Measurements from ENCODE around the gene KRTAP10-12. TPM values are rescaled to one million over a fixed set of nuclear protein-coding genes. Genes with fewer than 3 reads are reported as not detected.
"Not testable (repeated sequence)": the region's sequence is repeated elsewhere in the genome, so short reads cannot be mapped to it uniquely, and the experiment has no call there.

The KRTAP10-12 gene
- total RNA-seq, 2 experiments from 2014 or later, result not detected

DNA sequence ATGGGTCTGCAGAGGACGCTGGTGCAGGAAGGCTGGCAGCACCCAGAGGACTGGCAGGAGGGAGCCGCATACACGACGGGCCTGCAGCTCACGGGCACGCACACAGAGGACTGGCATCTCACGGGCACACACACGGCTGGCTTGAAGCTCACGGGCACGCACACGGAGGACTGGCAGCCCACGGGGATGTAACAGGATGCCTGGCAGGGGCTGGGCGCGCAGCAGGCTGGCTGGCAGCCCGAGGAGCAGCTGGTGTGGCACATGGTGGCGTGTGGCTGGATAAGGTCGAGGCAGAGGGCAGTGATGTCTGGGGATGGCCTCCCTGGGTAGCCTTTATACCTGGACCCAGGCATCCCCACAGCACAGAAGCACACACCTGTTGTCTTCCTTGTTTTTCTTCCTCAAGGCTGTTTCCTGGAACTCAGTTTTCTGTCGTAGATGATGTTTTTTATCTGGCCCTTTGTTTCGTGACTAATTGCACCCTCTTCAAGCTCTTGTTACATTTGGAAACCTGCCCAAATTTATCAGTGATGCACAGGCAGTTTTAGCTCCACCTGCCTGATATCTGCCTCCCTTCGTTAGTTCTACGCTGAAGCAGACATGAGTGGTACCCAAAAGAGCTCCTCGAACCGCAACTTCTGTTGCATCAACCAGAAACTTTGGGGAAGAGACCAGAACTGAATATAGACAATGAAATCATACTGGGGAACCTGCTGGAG is 15.0 kb upstream of the KRTAP10-12 start, which contains the start of gene KRTAP12-1:
Gene KRTAP12-1, minus strand, starts transcription at position 303 of the 719 bp plus-strand sequence. Its CDS starts 40 bp downstream, at position 263.
- no peak within 1 kb of the TSS for H3K4me3 Mint-ChIP-seq
- peaks cover 10% of the 10 kb centered on the region for H3K27me3 Mint-ChIP-seq (ENCODE audit: low read depth)
- no peaks in the 10 kb centered on the region for H3K9me3 Mint-ChIP-seq
- CTCF ChIA-PET, result interaction anchor here (1.0 kb wide), 1 partner anchor 108 kb away, joined by 3 read pairs; no protein-coding TSS in a partner anchor
- DNase-seq, result no peak
- no peaks in the 10 kb centered on the region for H3K36me3 Mint-ChIP-seq (ENCODE audit: low read depth)
- no peak within 1 kb of the TSS for H3K27ac Mint-ChIP-seq
- H3K4me1 Mint-ChIP-seq (ENCODE audit: low read depth), result peaks cover 6% of the 10 kb centered on the region
- intact Hi-C loops (cut with micrococcal nuclease), result no loop called here

DNA sequence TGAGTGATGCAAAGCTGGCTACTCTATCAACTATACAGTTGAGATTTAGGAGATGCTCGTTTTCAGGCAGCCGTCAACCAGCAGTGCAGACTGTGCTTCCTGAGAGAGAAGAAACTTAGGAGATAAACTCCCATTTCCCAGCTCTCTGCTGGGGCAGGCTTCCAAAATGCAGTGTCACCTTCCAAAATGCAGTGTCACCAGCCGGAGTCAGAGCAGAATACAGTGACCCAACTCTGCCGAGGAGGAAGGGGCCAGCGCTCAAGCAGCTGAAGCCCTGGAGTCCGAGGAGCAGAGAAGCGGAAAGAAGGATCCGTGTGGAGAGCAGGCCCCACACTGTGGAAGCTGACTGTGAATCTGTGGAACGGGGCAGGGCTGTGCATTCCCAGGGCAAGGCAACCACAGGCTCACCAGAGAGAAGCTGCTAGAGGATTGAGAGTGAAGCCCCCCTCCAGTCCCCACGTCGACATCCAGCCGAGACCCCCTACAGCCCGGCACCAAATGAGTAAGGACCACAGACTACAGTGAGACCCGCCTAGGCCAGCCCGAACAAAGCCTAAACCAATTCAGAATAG is 14.3 kb upstream of the KRTAP10-12 start:
- DNase-seq, result no peak
- intact Hi-C loops (cut with micrococcal nuclease), result no loop called here
- Mint-ChIP-seq H3K4me1 (ENCODE audit: low read depth) (peaks cover 6% of the 10 kb centered on the region), H3K27ac (no peak overlapping the region), H3K4me3 (no peak overlapping the region), H3K27me3 (ENCODE audit: low read depth) (peaks cover 10% of the 10 kb centered on the region), H3K36me3 (ENCODE audit: low read depth) (no peaks in the 10 kb centered on the region), H3K9me3 (no peaks in the 10 kb centered on the region)
- CTCF ChIA-PET, result interaction anchor here (0.7 to 1.0 kb wide), 2 partner anchors 61 to 108 kb away, joined by 3 read pairs; no protein-coding TSS in a partner anchor

DNA sequence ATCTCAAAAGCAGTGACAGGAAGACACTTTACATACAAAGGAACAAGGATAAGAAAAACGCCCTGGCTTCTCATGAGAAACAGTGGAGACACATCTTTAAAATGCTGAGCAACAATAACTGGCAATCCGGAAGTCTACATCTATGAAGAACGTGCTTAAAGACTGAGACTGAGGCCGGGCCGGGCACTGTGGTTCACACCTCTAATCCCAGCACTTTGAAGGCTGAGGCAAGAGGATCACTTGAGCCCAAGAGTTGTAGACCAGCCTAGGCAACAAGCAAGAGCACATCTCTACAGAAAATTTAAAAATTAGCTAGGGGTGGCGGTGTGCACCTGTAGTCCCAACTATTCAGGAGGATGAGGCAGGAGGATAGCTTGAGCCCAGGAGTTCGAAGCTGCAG is 12.9 kb upstream of the KRTAP10-12 start:
- DNase-seq, result no peak
- Mint-ChIP-seq H3K36me3 (ENCODE audit: low read depth) (no peaks in the 10 kb centered on the region), H3K9me3 (no peaks in the 10 kb centered on the region), H3K27ac (no peak overlapping the region), H3K27me3 (ENCODE audit: low read depth) (peaks cover 10% of the 10 kb centered on the region), H3K4me1 (ENCODE audit: low read depth) (peaks cover 6% of the 10 kb centered on the region), H3K4me3 (no peak overlapping the region)
- intact Hi-C loops (cut with micrococcal nuclease), result no loop called here
- CTCF ChIA-PET, result interaction anchor here (0.6 kb wide), 1 partner anchor 368 kb away, joined by 3 read pairs; no protein-coding TSS in a partner anchor

DNA sequence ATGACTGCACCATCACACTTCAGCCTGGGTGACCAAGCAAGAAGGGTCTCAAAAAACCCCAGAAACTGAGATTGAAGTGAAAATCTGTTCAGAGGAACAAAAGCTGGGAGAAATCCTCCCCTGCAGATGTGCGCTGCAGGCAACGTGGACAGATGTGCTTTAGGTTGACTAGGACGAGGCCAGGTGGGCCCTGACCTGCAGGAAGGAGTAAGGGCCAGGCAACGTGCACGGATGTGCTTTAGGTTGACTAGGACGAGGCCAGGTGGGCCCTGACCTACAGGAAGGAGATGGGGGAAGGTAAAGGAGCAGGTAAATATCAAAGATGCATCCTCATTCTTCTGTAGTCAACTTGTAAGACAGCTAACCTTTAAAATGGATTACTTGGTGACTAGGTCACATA is 12.5 kb upstream of the KRTAP10-12 start:
- intact Hi-C loops (cut with micrococcal nuclease), result no loop called here
- no peak overlapping the region for H3K4me3 Mint-ChIP-seq
- CTCF ChIA-PET, result no interaction called here
- H3K4me1 Mint-ChIP-seq (ENCODE audit: low read depth), result peaks cover 6% of the 10 kb centered on the region
- no peak overlapping the region for H3K27ac Mint-ChIP-seq
- H3K27me3 Mint-ChIP-seq (ENCODE audit: low read depth), result peaks cover 10% of the 10 kb centered on the region
- H3K36me3 Mint-ChIP-seq (ENCODE audit: low read depth), result no peaks in the 10 kb centered on the region
- no peak for DNase-seq
- H3K9me3 Mint-ChIP-seq, result no peaks in the 10 kb centered on the region

DNA sequence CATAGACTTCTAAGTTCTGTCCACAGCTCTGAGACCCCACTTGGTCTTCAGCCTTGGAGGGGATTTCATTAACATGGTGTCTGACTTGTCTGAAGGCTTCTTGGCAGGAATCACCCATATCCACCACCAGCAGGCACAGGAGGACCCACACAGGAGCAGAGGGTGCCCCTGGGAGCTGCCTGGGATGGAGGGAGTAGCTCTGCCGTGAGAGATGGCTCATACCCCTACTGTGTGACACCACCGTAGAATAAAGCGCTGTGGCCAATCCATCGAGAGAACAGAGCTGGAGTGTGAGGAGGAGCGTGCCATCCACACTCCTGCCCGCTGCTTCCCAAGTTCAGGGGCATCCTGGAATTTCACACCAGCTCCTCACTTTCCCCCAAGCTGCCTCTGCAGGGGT is 11.9 kb upstream of the KRTAP10-12 start:
- H3K4me1 Mint-ChIP-seq (ENCODE audit: low read depth); intact Hi-C loops (cut with micrococcal nuclease); H3K9me3 Mint-ChIP-seq; H3K36me3 Mint-ChIP-seq (ENCODE audit: low read depth); H3K4me3 Mint-ChIP-seq; H3K27ac Mint-ChIP-seq; H3K27me3 Mint-ChIP-seq (ENCODE audit: low read depth); CTCF ChIA-PET; DNase-seq: not testable (repeated sequence)

GRCh38 chr21:44686000-44686781 is 10.8 kb upstream of the KRTAP10-12 start:
- H3K27me3 Mint-ChIP-seq (ENCODE audit: low read depth), result peaks cover 10% of the 10 kb centered on the region
- no peak overlapping the region for H3K27ac Mint-ChIP-seq
- DNase-seq, result peak; percentile 22
- intact Hi-C loops (cut with micrococcal nuclease), result no loop called here
- peaks cover 10% of the 10 kb centered on the region for H3K4me1 Mint-ChIP-seq (ENCODE audit: low read depth)
- no peak overlapping the region for H3K4me3 Mint-ChIP-seq
- H3K36me3 Mint-ChIP-seq (ENCODE audit: low read depth), result no peaks in the 10 kb centered on the region
- no peaks in the 10 kb centered on the region for H3K9me3 Mint-ChIP-seq
- CTCF ChIA-PET, result interaction anchor here (1.5 kb wide), 1 partner anchor 9 kb away, joined by 3 read pairs; no protein-coding TSS in a partner anchor

DNA sequence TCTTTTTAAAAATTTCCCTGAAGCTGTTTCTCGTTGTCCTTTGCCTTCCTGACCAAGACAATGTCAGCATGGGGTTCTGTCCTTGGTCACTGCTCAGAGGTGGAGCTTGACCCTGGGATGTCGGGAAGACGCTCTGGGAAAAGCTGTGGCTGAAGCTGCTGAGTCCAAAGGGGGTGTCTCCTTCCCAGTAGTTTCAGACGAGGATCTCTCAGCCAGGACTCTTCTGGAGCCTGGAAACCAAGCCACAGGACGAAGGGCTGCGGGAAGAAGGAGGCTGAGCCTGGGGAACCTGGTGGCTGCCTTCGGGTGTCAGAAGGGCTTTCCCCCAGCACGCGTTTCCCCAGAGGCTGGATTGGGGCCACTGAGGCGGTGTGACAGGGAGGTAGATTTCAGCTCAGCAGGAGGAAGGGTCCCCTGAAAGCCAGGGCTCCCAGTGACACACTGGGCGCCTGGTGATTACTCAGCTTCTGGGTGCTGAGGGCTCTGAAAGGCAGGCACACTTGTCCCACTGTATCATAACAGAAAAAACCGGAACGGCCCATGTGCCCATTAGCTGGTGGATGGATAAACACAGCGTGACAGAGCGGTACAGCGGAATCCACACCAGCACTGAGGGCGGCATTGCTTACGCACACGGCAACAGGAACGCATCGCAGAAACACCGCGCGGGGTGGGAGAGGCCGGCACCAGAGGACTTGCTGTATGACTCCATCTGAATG is 10.0 kb upstream of the KRTAP10-12 start:
- Mint-ChIP-seq H3K27ac (no peak overlapping the region), H3K4me3 (no peak overlapping the region), H3K9me3 (no peaks in the 10 kb centered on the region), H3K36me3 (ENCODE audit: low read depth) (no peaks in the 10 kb centered on the region), H3K27me3 (ENCODE audit: low read depth) (peaks cover 10% of the 10 kb centered on the region), H3K4me1 (ENCODE audit: low read depth) (peaks cover 18% of the 10 kb centered on the region)
- no peak for DNase-seq
- CTCF ChIA-PET, result interaction anchor here (1.5 kb wide), 1 partner anchor 10 kb away, joined by 3 read pairs; no protein-coding TSS in a partner anchor
- intact Hi-C loops (cut with micrococcal nuclease), result no loop called here

GRCh38 chr21:44687671-44688070 is 9.3 kb upstream of the KRTAP10-12 start:
- Mint-ChIP-seq H3K36me3 (ENCODE audit: low read depth) (peaks cover 2% of the 10 kb centered on the region), H3K4me1 (ENCODE audit: low read depth) (peaks cover 19% of the 10 kb centered on the region), H3K4me3 (no peak overlapping the region), H3K9me3 (peaks cover 4% of the 10 kb centered on the region), H3K27me3 (ENCODE audit: low read depth) (peaks cover 7% of the 10 kb centered on the region), H3K27ac (no peak overlapping the region)
- intact Hi-C loops (cut with micrococcal nuclease), result no loop called here
- CTCF ChIA-PET, result interaction anchor here (1.5 kb wide), 1 partner anchor 11 kb away, joined by 3 read pairs; no protein-coding TSS in a partner anchor
- no peak for DNase-seq

- intact Hi-C loops (cut with micrococcal nuclease); H3K9me3 Mint-ChIP-seq; DNase-seq; CTCF ChIA-PET; H3K27ac Mint-ChIP-seq; H3K36me3 Mint-ChIP-seq (ENCODE audit: low read depth); H3K27me3 Mint-ChIP-seq (ENCODE audit: low read depth); H3K4me3 Mint-ChIP-seq: not testable (repeated sequence)
- peaks cover 21% of the 10 kb centered on the region for H3K4me1 Mint-ChIP-seq (ENCODE audit: low read depth)
These were observed 7.2 kb upstream of the KRTAP10-12 start for GRCh38 chr21:44689740-44690139.

GRCh38 chr21:44691686-44692085 is 5.3 kb upstream of the KRTAP10-12 start:
- intact Hi-C loops (cut with micrococcal nuclease), result no loop called here
- DNase-seq, result no peak
- CTCF ChIA-PET, result no interaction called here
- Mint-ChIP-seq H3K27me3 (ENCODE audit: low read depth) (peaks cover 4% of the 10 kb centered on the region), H3K27ac (no peak overlapping the region), H3K4me1 (ENCODE audit: low read depth) (peaks cover 15% of the 10 kb centered on the region), H3K36me3 (ENCODE audit: low read depth) (peaks cover 2% of the 10 kb centered on the region), H3K4me3 (no peak overlapping the region), H3K9me3 (peaks cover 9% of the 10 kb centered on the region)

DNA sequence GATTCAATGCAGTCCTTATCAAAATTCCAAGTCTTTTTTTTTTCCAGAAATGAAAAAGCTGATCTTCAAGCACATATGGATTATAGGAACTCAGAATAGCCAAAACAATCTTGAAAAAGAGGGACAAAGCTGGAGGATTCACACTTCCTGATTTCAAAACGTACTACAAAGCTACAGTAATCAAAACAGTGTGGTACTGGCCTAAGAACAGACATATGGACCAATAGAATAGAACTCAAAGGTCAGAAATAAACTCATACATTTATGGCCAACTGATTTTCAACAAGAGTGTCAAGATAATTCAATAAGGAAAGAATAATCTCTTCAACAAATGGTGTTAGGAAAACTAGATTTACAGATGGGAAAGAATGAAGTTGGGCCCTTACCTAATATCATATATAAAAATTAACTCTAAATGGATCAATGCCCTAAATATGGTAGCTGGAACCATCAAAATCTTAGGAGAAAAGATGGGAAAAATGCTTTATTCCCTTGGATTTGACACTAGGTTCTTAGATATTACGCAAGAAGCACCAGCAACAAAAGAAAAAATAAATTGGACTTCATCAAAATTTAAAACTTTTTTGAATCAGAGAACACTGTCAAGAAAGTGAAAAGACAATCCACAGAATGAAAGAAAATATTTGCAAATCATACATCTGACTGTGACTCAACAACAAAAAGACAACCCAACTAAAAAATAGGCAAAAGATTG is 4.0 kb upstream of the KRTAP10-12 start:
- Mint-ChIP-seq H3K4me3 (no peak overlapping the region), H3K36me3 (ENCODE audit: low read depth) (peaks cover 2% of the 10 kb centered on the region), H3K4me1 (ENCODE audit: low read depth) (peaks cover 15% of the 10 kb centered on the region), H3K27me3 (ENCODE audit: low read depth) (peaks cover 11% of the 10 kb centered on the region), H3K27ac (no peak overlapping the region), H3K9me3 (peaks cover 9% of the 10 kb centered on the region)
- CTCF ChIA-PET, result no interaction called here
- intact Hi-C loops (cut with micrococcal nuclease), result no loop called here
- no peak for DNase-seq
